NCI-H446 treated with DMSO at 0.1 percent for 48 hours (cell line): ENCODE data around the gene TCP11L2.

Source experiments
- DNase-seq: peaks from one replicate; lab custom pipeline; 2025; lab: John Stamatoyannopoulos, UW

TCP11L2 gene

DNA sequence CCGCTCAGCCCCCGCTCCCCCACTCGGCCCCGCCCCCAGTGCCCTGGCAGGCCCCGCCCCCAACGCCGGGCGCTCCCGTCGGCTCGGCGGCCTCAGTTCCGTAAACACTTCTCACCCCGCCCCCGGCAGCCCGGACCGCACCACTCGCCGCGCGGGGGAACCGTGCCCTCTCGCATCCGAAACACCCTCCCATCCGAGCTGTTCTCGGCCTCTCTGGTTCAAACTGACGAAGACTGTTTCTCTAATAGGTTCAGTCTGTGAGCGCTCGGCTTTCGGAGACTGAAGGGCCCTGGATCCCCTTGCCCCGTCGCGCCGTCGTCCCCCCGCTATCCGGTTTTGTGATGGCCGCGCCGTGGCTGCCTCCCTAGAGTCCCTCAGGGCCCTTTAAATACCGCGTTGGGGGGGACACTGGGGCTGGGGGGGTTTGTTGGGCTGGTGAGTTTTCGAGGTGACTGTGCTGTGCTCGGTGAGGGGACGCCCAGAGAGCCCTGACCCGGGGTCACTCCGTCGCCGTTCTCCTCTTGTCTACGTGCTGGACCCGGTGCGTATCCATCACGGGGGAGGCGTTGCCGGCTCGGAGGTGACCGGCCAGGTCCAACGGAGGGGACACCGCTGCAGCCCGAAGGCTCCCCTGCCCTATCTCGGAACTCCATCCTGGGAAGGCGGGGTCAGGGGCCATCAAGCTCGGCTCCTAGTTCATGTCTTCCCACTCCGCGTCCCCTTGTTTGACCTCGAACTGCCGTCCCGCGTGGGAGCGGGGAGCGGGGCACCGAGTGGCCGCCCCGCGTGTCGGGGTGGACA lies at the start of gene TCP11L2:
TSS of gene TCP11L2 (plus strand) at position 333 of the 801 bp plus-strand sequence. CDS start 8,343 bp downstream, outside the sequence.
- DNase-seq: peak; percentile 28

DNA sequence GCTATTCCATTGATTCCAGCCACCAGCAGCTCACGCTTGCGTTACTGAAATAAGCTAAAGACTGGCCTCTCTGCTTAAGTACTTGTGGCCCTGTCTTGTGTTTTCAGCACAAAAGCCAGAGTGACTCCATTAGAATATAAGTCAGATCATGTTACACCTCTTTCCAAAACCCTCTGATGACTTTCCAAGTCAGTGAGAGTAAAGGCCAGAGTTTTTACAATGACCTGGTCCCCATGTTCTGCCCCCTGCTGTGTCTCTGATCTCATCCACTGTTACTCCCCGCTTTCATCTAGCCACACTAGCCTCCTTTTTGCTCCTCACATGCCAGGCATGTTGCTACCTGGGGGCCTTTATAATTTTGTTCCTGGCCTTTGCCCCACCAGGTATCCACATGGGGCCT lies 47.8 kb upstream of the TCP11L2 start:
- DNase-seq: no peak

DNA sequence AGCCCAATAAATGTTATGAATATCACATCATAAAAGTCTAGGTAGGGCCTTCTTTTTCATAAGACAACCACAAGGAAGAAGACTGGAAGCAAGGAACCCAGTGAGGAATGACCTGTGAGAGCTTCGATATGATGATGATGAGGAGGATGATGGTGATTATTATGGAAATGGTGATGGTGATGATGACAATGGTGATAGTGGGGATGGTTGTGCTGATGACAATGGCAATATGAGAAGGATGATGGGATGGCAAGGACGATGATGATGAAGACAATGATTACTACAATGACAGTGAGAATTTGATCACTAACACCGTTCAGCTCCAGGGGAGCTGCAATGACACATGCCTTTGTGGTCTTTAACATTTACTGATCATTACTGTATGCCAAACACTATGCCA lies 47.0 kb upstream of the TCP11L2 start:
- DNase-seq: no peak

DNA sequence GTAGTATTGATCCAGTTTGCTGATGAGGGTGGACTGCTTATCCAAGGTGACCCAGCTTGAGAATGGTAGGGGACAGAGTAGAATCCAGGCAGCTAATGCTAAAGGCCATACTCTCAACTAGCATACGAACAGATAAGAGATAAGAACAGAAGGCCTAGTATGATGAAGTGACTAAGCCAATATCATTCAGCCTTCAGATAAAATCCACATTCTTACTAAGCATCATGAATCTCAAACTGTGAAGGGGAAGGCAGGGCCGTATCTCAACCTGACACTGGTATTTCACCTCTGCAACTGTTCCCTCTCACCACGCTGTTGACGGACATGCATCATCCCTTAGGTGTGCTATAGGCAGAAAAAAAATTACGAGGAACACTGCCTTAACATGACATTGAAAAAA lies 46.6 kb upstream of the TCP11L2 start:
- DNase-seq: no peak

DNA sequence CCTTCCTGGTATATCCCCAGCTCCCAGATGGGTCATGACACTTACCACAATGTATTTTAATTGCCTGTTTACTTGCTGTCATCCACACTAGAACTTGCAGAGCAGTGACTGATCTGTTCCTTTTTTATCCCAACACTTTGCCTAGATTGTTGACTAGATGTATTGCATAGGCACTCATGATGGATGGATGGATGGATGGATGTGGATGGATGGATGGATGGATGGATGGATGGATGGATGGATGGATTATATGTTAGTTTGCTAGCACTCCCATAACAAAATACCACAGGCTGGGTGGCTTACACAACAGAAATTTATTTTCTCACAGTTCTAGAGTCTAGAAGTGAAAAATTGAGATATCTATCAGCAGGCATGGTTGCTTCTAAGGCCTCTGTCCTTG lies 46.0 kb upstream of the TCP11L2 start:
- DNase-seq: no peak

DNA sequence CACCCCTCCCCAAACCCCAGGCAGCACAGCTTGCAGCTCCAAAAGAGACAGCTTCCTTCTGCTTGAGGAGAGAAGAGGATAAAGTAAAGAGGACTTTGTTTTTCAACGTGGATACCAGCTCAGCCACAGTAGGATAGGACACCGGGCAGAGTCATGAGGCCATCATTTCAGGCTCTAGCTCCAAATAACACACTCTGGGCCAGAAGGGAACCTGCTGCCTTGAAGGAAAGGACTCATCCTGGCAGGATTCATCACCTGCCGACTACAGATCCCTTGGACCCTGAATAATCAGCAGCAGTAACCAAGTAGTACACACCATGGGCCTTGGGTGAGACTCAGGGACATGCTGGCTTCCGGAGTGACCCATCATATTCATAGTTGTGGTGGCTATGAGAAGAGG lies 44.3 kb upstream of the TCP11L2 start:
- DNase-seq: no peak

DNA sequence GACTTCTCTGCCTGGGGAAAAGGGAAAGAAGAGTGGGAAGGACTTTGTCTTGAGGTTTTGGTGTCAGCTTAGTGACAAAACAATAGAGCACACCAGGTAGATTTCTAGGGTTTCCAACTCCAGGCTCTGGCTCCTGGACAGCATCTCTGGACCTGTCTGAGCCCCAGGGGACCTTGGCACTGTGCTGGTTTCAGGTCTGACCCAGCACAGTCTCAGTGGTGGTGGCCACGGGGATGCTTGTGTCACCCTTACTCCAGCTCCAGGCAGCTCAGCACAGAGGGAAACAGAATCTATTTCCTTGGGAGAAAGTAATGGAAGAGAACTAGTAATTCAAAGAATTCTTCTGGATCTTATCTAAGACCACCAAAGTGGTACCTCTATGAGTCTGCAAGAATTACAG lies 43.6 kb upstream of the TCP11L2 start:
- DNase-seq: no peak

DNA sequence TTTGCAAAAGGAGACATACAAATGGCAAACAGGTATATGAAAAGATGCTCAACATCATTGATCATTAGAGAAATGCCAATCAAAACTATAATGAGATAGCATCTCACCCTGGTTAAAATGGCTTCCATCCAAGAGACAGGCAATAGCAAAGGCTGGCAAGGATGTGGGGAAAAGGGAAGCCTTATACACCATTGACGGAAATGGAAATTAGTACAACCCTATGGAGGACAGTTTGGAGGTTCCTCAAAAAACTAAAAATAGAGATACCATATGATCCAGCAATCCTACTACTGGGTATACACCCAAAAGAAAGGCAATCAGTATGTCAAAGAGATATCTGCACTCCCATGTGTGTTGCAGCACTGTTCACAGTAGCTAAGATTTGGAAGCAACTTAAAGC lies 37.4 kb upstream of the TCP11L2 start:
- DNase-seq: no peak

DNA sequence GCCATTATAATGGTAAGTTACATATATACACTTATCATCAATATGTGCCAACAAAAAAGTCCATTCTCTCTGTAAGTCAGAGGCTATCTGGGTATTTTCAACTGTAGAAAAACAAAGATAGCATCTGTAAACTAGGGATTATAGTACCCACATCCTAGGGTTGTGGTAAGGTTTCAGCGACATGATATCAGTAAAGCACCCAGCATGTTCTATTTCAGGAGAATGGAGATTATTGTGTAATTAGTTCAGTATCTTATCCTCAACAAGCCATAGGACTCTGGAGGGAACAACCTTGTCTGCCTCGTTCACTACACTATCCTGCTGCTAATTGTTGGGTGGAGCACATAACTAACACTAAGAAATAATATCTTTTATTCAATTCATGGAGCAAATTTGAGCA lies 35.0 kb upstream of the TCP11L2 start:
- no peak for DNase-seq

DNA sequence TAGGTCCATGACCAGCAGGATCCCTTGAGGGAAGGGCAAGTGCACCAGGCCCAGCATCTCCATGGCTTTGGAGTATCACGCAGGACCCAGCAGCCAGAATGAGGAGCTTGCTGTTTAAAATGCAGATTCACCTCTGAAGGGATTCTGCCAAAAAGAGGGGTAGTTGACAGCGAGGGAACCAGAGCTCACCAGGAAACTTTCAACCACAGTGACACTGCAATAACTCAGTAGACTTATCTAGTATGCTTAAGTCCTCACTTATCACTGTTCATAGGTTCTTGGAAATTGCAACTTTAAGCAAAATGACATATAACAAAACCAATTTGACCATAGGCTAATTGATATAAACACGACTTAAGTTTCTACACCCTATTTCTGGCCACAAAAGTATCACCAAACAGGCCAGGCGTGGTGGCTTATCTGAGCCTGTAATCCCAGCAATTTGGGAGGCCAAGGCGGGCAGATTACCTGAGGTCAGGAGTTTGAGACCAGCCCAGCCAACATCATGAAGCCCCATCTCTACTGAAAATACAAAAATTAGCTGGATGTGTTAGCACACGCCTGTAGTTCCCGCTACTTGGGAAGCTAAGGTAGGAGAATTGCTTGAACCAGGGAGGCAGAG lies 33.3 kb upstream of the TCP11L2 start:
- no peak for DNase-seq

DNA sequence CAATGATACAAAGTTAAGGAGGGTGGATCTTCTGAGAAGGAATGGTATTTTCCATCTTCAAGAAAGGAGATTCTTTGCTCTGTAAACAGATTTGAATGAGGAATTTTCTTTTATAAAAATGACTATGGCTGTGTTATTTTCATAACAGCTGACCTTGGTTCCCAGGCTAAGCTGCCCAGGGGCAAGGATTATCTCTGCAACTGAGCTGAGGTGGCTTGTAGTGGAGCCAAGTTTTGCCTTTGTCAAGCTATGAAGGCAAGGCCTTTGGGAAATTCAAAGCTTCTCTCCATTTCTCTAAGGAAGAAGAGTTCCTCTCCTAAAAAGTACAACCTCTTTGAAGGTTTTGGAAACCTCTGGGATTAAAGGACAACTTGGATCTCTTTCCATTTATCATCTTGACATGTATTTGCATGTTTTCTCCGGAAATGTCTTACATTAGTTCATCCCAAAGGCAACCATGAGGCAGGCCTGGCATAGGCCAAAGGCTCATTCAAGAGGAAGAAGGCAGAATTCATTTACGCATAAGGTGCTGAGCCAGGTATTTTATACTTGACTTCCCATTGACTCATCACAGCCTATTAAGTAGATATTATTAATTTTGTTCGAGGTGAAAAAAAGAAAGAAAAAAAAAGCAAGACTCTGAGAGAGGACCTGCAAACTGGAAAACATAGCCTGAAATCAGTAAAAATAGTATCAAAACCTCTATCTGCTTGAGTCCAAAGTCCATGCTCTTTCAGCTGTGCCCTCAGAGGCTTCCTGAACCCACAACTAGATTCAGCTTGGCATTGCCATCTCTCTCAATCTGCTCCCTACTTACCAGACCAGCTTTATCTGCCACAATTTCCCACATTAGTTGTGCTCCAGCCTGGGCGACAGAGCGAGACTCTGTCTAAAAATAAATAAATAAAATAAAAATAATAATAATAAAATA lies 30.7 kb upstream of the TCP11L2 start:
- DNase-seq: no peak

DNA sequence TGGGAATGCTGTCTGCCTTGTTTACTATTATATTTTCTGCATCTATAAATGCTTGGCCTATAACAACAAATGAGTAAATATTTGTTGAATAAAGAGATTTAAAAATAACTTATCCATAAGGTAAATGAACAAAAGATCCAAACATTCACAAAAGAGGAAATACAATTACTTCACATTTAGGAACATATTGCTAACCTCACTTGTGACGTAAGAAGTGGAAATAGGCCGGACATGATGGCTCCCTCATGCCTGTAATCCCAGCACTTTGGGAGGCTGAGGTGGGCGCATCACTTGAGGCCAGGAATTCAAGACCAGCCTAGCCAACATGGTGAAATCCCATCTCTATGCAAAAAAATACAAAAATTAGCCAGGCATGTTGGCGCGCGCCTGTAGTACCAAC lies 29.0 kb upstream of the TCP11L2 start:
- DNase-seq: no peak

DNA sequence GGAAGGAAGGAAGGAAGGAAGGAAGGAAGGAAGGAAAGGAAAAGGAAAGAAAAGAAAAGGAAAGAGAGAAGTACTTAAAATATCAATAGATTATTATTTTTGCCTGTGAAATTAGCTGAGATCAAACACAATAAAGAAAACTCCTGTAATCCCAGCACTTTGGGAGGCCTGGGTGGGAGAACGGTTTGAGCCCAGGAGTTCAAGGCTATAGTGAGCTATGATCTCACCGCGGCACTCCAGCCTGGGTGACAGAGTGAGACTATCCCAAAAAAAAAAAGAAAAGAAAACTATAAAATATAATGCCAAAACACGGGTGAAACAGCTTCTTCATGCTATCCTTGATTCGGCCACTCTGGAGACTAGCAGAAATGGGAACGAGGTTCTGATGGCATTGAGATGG lies 28.5 kb upstream of the TCP11L2 start:
- no peak for DNase-seq

DNA sequence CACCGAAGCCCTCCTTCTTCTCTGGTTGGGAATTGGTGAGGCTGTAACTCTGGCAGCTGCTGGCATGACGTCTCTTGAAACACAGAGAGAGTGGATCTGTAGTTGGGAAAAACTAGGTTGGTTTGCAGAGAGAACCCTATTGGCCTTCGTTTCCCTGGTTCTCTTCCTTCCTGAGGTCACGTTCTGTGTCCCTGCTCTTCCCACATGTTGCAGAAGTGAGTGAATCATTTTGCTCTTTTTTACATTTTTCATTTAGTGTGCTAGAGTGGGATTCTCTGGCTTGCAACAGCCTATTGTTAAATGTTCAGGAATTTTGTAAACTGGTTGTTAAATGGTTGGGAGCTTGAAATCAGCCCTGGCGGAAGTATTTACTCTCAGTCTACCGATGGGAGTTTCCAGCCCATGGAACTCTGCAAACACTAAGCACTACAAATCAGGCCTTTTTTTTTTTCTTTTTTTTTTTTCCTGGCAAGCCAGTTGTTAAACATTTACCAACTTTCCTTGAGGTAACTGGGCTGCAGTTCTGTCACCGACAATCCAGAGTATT lies 27.9 kb upstream of the TCP11L2 start:
- no peak for DNase-seq

DNA sequence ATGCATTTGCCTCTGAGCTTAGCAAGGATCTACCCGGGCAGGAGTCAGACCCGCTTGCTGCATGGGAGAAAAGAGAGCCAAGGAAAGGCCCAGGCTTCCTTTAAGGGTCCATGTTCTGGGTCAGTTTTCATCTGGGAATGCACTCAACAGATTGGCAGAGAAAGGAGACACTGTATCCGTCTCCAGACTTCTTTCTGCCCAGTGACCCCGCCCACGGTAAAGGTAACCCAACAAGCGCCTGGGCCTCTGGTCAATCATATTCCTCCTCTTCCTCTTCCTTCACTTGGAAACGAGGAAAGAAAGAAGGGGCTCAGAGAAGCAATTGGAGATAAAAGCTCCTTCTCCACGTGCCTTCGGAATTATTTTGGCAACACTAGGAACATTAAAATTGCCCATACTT lies 27.1 kb upstream of the TCP11L2 start:
- no peak for DNase-seq

DNA sequence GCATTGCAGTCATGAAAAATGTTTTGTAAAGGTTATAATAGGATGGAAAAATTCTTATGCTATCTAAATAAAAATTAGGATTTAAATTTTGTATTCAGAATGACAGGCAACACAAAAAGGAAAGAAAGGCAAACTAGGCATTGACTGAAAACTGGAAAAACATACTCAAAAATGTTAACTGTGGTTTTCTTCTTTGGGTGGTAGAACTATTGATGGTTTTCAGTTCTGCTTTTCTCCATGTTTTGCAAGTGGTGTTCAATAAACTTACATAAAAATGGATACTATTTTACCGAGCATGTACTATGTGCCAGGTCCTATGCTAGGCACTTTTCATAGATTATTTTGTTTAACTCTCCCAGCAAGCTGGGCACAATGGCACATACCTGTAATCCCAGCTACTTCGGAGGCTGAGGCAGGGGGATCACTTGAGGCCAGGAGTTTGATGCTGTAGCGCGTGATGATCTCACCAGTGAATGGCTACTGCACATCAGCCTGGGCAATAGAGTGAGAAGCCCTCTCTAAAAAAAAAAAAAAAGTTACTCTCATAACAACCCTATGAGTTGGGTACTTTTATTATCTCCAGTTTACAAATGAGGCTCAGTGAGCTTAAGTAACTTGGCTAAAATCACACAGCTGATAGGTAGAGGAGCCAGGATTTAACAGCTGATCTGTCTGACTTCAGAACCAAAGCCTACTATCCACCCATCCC lies 26.3 kb upstream of the TCP11L2 start:
- no peak for DNase-seq

DNA sequence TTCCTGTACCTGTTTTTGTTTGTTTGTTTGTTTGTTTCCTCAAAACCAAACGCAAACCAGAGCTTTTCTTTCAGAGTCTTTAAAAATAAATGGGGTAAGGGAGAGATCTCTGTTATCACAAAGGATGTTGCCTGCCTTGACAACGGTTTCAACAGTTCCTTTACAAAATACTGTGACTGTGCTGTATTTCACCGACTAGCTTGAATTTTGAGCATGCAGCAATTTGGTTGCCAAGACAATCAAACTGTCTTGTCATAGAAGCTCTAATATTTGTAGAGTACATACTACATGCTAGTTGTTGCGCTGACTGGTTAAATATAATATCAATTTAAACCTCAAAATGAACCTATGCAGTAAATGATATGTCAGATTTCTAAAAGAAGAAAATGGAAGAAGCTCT lies 22.4 kb upstream of the TCP11L2 start:
- no peak for DNase-seq

DNA sequence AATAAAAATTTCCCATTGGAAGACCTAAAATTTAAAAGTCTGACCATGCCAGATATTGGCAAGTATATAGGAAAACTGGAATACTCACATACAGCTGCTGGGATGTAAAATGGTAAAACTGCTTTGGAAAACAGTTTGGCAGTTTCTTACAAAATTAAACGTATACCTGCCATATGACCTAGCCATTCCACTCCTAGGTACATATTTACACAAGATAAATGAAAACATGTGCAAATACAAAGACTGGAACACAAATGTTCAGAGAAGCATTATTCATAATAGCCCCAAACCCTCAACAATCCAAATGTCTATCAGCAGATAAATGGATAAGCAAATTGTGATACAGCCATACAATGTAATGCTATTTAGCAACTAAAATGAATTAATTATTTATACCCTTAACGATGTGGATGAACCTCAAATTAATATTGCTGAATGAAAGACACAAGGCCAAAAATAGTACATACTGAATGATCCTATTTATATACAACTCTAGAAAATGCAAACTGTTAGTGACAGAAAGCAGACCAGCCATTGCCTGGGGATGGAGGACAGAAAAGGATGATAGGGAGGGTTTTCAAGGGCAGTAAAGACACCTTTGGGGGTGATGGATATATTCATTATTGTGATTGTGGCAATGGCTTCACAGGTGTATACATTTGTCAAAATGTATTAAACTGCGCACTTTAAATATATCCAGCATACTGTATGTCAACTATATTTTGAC lies 21.3 kb upstream of the TCP11L2 start:
- no peak for DNase-seq

DNA sequence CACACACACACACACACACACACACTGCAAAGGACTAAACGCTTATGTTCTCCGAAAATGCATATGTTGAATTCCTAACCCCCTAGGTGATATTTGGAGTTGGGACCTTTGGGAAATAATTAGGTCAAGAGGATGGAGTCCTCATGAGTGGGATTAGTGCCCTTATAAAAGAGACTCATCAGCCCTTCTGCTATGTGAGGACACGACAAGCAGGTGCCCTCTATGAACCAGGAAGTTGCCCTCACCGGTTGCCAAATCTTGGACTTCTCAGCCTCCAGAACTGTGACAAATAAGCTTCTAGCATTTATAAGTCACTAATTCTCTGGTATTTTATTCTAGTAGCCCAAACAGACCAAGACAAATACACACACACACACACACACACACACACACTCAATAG lies 20.7 kb upstream of the TCP11L2 start:
- DNase-seq: no peak

DNA sequence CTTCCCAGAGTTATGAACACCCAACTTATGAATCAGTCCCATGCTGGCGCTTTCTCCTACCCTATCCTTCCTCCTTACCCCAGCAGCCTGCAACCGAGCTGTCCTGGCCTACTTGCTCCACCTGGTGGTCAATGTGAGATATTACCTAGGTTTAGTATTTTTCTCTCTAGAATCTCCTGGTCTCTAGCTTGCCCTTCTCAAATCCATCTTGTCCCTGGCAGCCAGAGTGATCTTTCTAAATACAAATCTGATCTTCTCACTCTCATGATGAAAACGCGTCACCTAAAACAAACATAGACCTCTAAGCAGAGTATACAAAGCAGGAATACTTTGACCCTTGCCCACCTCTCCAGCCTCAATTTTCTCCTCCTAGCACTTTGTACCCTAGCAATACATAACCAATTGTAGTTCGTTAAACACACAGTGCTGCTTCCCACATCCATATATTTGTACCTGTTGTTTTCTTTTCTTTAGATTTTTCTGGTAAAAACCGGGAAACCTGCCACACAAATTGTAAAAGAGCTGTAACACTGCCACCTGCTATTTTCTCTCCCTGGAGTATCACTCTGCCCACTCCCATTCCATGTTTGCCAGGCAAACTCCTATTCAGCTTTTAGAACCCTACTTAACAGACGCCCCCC lies 20.0 kb upstream of the TCP11L2 start:
- no peak for DNase-seq
